Measurements from ENCODE around the gene OR9Q2.

Gene OR9Q2

GRCh38 chr11:58177409-58178054 lies 11.3 kb upstream of the OR9Q2 start:
- TF ChIP-seq, protein P1, sequence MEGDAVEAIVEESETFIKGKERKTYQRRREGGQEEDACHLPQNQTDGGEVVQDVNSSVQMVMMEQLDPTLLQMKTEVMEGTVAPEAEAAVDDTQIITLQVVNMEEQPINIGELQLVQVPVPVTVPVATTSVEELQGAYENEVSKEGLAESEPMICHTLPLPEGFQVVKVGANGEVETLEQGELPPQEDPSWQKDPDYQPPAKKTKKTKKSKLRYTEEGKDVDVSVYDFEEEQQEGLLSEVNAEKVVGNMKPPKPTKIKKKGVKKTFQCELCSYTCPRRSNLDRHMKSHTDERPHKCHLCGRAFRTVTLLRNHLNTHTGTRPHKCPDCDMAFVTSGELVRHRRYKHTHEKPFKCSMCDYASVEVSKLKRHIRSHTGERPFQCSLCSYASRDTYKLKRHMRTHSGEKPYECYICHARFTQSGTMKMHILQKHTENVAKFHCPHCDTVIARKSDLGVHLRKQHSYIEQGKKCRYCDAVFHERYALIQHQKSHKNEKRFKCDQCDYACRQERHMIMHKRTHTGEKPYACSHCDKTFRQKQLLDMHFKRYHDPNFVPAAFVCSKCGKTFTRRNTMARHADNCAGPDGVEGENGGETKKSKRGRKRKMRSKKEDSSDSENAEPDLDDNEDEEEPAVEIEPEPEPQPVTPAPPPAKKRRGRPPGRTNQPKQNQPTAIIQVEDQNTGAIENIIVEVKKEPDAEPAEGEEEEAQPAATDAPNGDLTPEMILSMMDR (conservative IDR thresholded peaks at IDR 0.05; ENCODE audit: low read length) = no peak
- no peak for DNase-seq (ENCODE audit: low read depth)
- no peak overlapping the region for H3K4me3 ChIP-seq (ENCODE audit: low read length)

- no peak for DNase-seq (ENCODE audit: low read depth)
- no peak overlapping the region for H3K4me3 ChIP-seq (ENCODE audit: low read length)
- TF ChIP-seq, protein P1 (conservative IDR thresholded peaks at IDR 0.05; ENCODE audit: low read length) = no peak
Observed at GRCh38 chr11:58178444-58178843, 10.4 kb upstream of the OR9Q2 start.

- H3K4me3 ChIP-seq (ENCODE audit: low read length) = no peak overlapping the region
- no peak for DNase-seq (ENCODE audit: low read depth)
- TF ChIP-seq, protein P1 (conservative IDR thresholded peaks at IDR 0.05; ENCODE audit: low read length) = no peak
Observed at GRCh38 chr11:58179648-58180047, 9.2 kb upstream of the OR9Q2 start.

- DNase-seq (ENCODE audit: low read depth) = no peak
- TF ChIP-seq, protein P1 (conservative IDR thresholded peaks at IDR 0.05; ENCODE audit: low read length) = no peak
- H3K4me3 ChIP-seq (ENCODE audit: low read length) = no peak overlapping the region
Observed at GRCh38 chr11:58186938-58187337, 1.9 kb upstream of the OR9Q2 start.

GRCh38 chr11:58192229-58192628 lies 3.4 kb downstream of the OR9Q2 start:
- TF ChIP-seq, protein P1 (conservative IDR thresholded peaks at IDR 0.05; ENCODE audit: low read length) = no peak
- H3K4me3 ChIP-seq (ENCODE audit: low read length) = no peak overlapping the region
- no peak for DNase-seq (ENCODE audit: low read depth)

GRCh38 chr11:58193391-58193790 lies 4.5 kb downstream of the OR9Q2 start:
- H3K4me3 ChIP-seq (ENCODE audit: low read length) = no peak overlapping the region
- no peak for DNase-seq (ENCODE audit: low read depth)
- TF ChIP-seq, protein P1 (conservative IDR thresholded peaks at IDR 0.05; ENCODE audit: low read length) = no peak

- TF ChIP-seq, protein P1 (conservative IDR thresholded peaks at IDR 0.05; ENCODE audit: low read length) = no peak
- DNase-seq (ENCODE audit: low read depth) = no peak
- no peak overlapping the region for H3K4me3 ChIP-seq (ENCODE audit: low read length)
Observed at GRCh38 chr11:58195939-58196338, 7.1 kb downstream of the OR9Q2 start.

All from AG10803 (cell line).